ENCODE measurements around the gene RAB10. TPM values are rescaled to one million over a fixed set of nuclear protein-coding genes. Genes with fewer than 3 reads are reported as not detected.

The RAB10 gene
- total RNA-seq, 2 donors from 2014 or later: 70.9 to 86.7 TPM

Other genes starting within 250 kb of the RAB10 start
- 10 to 100 TPM; 16.8 to 17.1 TPM for gene ASXL2, start 155.6 kb upstream of the RAB10 start, total RNA-seq
- gene KIF3C, start 51.6 kb upstream of the RAB10 start, total RNA-seq: 1 to 10 TPM; 3.3 to 3.5 TPM
- gene GAREM2, start 139.0 kb downstream of the RAB10 start, total RNA-seq: 10 to 100 TPM in 1 of 2 donors, 1 to 10 TPM in 1; 3.0 to 48.4 TPM
- gene HADHA, start 210.5 kb downstream of the RAB10 start, total RNA-seq: 100 to 1,000 TPM; 333 to 364 TPM
- 100 to 1,000 TPM; 756 to 770 TPM for gene HADHB, start 210.9 kb downstream of the RAB10 start, total RNA-seq